Heart left ventricle (tissue), 16 donors: ENCODE results near the gene ITGB1BP1. TPM values are rescaled to one million over a fixed set of nuclear protein-coding genes. Genes with fewer than 3 reads are reported as not detected.

Experiments used
- ATAC-seq, 4 donors: fragments of 200-7000 bp; cut with Tn5 transposase; one replicate each; pipeline ENCODE4 v1.9.1; 2020 to 2022; ENCODE audit warnings: moderate library complexity in 4 of 4, mild to moderate bottlenecking in 3 of 4, moderate number of reproducible peaks in 1 of 4
- DNase-seq, 5 donors: peaks; one replicate each; pipeline ENCODE4 v3.0.0-alpha.2; 2020
- H3K27ac ChIP-seq, 12 donors: fragments of 200-600 bp; sonication (generic) in 4 of 12; one replicate each; pipeline versions ENCODE4 v1.5.0 to v1.8.0; 2016 to 2022; ENCODE audit warnings: mild to moderate bottlenecking in 2 of 12
- H3K27me3 ChIP-seq, 9 donors: fragments of 200-600 bp; sonication (generic) in 2 of 9; one replicate each; pipeline versions ENCODE4 v1.5.1 to v1.8.0; 2016 to 2022; ENCODE audit warnings: mild to moderate bottlenecking in 3 of 9
- H3K36me3 ChIP-seq, 9 donors: fragments of 200-600 bp; sonication (generic) in 2 of 9; one replicate each; pipeline versions ENCODE4 v1.5.0 to v1.8.0; 2018 to 2022; ENCODE audit warnings: mild to moderate bottlenecking in 2 of 9
- H3K4me1 ChIP-seq, 12 donors: fragments of 200-600 bp; sonication (generic) in 4 of 12; one replicate each; pipeline versions ENCODE4 v1.5.0 to v1.8.0; 2016 to 2022; ENCODE audit warnings: mild to moderate bottlenecking in 3 of 12
- H3K4me3 ChIP-seq, 12 donors: fragments of 200-600 bp; sonication (generic) in 4 of 12; one replicate each; pipeline versions ENCODE4 v1.5.0 to v1.8.0; 2017 to 2022; ENCODE audit warnings: mild to moderate bottlenecking in 9 of 12, moderate library complexity in 4 of 12
- H3K9me3 ChIP-seq, 12 donors: fragments of 200-600 bp; sonication (generic) in 4 of 12; one replicate each; pipeline versions ENCODE4 v1.5.0 to v1.8.0; 2016 to 2022; ENCODE audit warnings: mild to moderate bottlenecking in 1 of 12
- POLR2A ChIP-seq, 2 donors: fragments of 450-650 bp; IDR thresholded peaks; one replicate each; pipeline ENCODE4 v1.6.1; 2017; ENCODE audit warnings: antibody characterized with exemption in 2 of 2, mild to moderate bottlenecking in 2 of 2, moderate library complexity in 2 of 2
- WGBS, 4 donors: extraction: QIAGEN DNeasy Blood & Tissue Kit in 2 of 4; methylation state at CpG; one replicate each; pipeline versions ENCODE4 v1.1.5 to v1.1.7; 2013 to 2018; 5-methylcytosine and 5-hydroxymethylcytosine counted together
- intact Hi-C, 10 donors: fragments of 100-400 bp; cut with DNase I; formaldehyde crosslinking; loops; one replicate each; pipeline versions ENCODE4 v1.11.1 to v1.14.2; 2022
- polyA plus RNA-seq, 2 donors: library from polyadenylated mRNA; stranded (reverse); fragments of 200-250 nt; gene quantifications; one replicate each; pipeline ENCODE4 v1.2.3, GENCODE V29; 2013
- total RNA-seq, 9 donors: library from RNA; depleted of rRNA in 2 of 9; stranded (reverse); fragments of >200 nt in 2 of 9; fragmentation: NEBNext Ultra II Directional in 3 of 9; extraction: Animal tissue kit (Norgen Biotek cat#: 25700) in 3 of 9; gene quantifications; one replicate each; pipeline versions ENCODE4 v1.1.0 to v1.2.4, GENCODE V29; 2016 to 2023
- TF ChIP-seq, protein P1 (sequence below), 12 donors: fragments of 200-600 bp; sonication (generic) in 4 of 12; IDR thresholded peaks; one replicate each; pipeline versions ENCODE4 v1.5.0 to v1.8.0; 2018 to 2022; ENCODE audit warnings: antibody characterized with exemption in 12 of 12, mild to moderate bottlenecking in 5 of 12
- donor health status: ischemic (EF 13 %, LVEDD 7.1; RV severe dilation, severe dysfunction).
- donor health status: healthy with polysubstance abuse.
- donor health status: DM: no; HTN: yes; CAD: no.
- donor health status: DM: no; HTN: no; CAD: no.
- donor health status: ischemic (EF 25% LVEDD 6.9; RV normal size, moderate dysfunction).
- donor health status: ischemic (EF 25% LVEDD 5.7; RV mildly dilated, moderate dysfunction).
- donor health status: healthy.
- donor health status: DM: yes; HTN: yes; CAD: no.
- donor health status: ischemic (EF 35%, LVEDD 5.7; RV mildly dilated, moderate dysfunction).
- donor health status: nonischemic (EF 11% LVEDD 7.7; RV severe dilation, severe dysfunction).
- donor health status: DM: yes; HTN: yes; CAD: no.
- donor health status: PGD.
- donor health status: ischemic (EF 29% LVEDD 5.4; RV normal size, mild dysfunction).
- donor health status: nonischemic (EF 23%, LVEDD 6.1; RV moderate dilation, normal function).

Gene ITGB1BP1
- total and polyA plus RNA-seq, 11 donors: 26.5 to 165 (median 104) TPM

- ATAC-seq (no peak), DNase-seq (no peak)
- no peaks in the 10 kb centered on the region for H3K9me3 ChIP-seq
- no peak overlapping the region for H3K4me3 ChIP-seq
- 90 to 95% (median 91%) methylated on average over 2 of the region's 2 CpGs for WGBS, 4 donors
- TF ChIP-seq, protein P1, sequence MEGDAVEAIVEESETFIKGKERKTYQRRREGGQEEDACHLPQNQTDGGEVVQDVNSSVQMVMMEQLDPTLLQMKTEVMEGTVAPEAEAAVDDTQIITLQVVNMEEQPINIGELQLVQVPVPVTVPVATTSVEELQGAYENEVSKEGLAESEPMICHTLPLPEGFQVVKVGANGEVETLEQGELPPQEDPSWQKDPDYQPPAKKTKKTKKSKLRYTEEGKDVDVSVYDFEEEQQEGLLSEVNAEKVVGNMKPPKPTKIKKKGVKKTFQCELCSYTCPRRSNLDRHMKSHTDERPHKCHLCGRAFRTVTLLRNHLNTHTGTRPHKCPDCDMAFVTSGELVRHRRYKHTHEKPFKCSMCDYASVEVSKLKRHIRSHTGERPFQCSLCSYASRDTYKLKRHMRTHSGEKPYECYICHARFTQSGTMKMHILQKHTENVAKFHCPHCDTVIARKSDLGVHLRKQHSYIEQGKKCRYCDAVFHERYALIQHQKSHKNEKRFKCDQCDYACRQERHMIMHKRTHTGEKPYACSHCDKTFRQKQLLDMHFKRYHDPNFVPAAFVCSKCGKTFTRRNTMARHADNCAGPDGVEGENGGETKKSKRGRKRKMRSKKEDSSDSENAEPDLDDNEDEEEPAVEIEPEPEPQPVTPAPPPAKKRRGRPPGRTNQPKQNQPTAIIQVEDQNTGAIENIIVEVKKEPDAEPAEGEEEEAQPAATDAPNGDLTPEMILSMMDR (IDR thresholded peaks at IDR 0.05): no peak
- TF ChIP-seq POLR2A (IDR thresholded peaks at IDR 0.05): no peak
- intact Hi-C loops: no loop called here
- no peak overlapping the region for H3K27ac ChIP-seq
- H3K27me3 ChIP-seq: no peaks in the 10 kb centered on the region
- peaks cover 0 to 10% (median 0%) of the 10 kb centered on the region in 12 donors for H3K4me1 ChIP-seq
- H3K36me3 ChIP-seq: peaks cover 0 to 96% (median 65%) of the 10 kb centered on the region in 9 donors
Measured at GRCh38 chr2:9360701-9361100, 62.6 kb downstream of the ITGB1BP1 start.

- H3K27ac ChIP-seq: no peak overlapping the region
- TF ChIP-seq, protein P1 (IDR thresholded peaks at IDR 0.05): no peak
- TF ChIP-seq POLR2A (IDR thresholded peaks at IDR 0.05): no peak
- no peaks in the 10 kb centered on the region for H3K9me3 ChIP-seq
- peaks cover 0 to 4% (median 0%) of the 10 kb centered on the region in 12 donors for H3K4me1 ChIP-seq
- H3K36me3 ChIP-seq: peaks cover 0 to 98% (median 66%) of the 10 kb centered on the region in 9 donors
- DNase-seq (no peak), ATAC-seq (no peak)
- intact Hi-C loops: no loop called here
- no peaks in the 10 kb centered on the region for H3K27me3 ChIP-seq
- 89 to 98% (median 90%) methylated on average over 1 of the region's 1 CpG for WGBS, 4 donors
- no peak overlapping the region for H3K4me3 ChIP-seq
Measured at GRCh38 chr2:9360110-9360509, 63.2 kb downstream of the ITGB1BP1 start.

DNA sequence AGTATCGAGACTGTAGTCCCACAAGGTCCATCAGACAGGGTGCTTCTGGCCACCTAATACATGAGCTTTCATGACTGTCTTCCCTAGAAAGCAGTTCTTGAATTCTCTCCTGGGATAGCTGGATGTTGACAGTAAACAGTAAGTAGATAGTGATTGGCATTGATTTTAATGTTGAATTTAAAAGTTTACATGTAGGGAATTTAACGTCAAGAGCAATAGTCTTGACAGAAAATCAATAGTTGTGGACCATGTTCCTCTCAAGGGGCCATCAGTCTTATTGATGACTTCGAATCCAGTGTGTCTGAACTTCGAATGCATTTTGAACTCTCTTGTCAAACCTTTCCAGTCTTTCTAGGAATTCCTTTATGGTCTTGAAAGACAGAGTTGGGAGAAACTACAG, 63.9 kb downstream of the ITGB1BP1 start:
- Histone ChIP-seq H3K4me1 (no peaks in the 10 kb centered on the region), H3K36me3 (peaks cover 0 to 98% (median 60%) of the 10 kb centered on the region in 9 donors), H3K4me3 (no peak overlapping the region), H3K27ac (no peak overlapping the region), H3K9me3 (no peaks in the 10 kb centered on the region), H3K27me3 (no peaks in the 10 kb centered on the region)
- 87 to 93% (median 92%) methylated on average over 4 of the region's 4 CpGs for WGBS, 4 donors
- no peak for TF ChIP-seq POLR2A (IDR thresholded peaks at IDR 0.05)
- TF ChIP-seq, protein P1 (IDR thresholded peaks at IDR 0.05): no peak
- ATAC-seq (no peak), DNase-seq (no peak)
- intact Hi-C loops: no loop called here

GRCh38 chr2:9358846-9359245, 64.5 kb downstream of the ITGB1BP1 start:
- intact Hi-C loops: no loop called here
- Histone ChIP-seq H3K27ac (no peak overlapping the region), H3K4me3 (no peak overlapping the region), H3K4me1 (no peaks in the 10 kb centered on the region), H3K36me3 (peaks cover 0 to 98% (median 59%) of the 10 kb centered on the region in 9 donors), H3K27me3 (no peaks in the 10 kb centered on the region), H3K9me3 (no peaks in the 10 kb centered on the region)
- TF ChIP-seq, protein P1 (IDR thresholded peaks at IDR 0.05): no peak
- TF ChIP-seq POLR2A (IDR thresholded peaks at IDR 0.05): no peak
- no peak for ATAC-seq
- no peak for DNase-seq
- 48 to 55% (median 48%) methylated on average over 1 of the region's 1 CpG for WGBS, 4 donors
